Smooth muscle cell of the coronary artery (primary cell): ENCODE data around the gene VSNL1. TPM values are rescaled to one million over a fixed set of nuclear protein-coding genes. Genes with fewer than 3 reads are reported as not detected.

Experiments
- total RNA-seq: library from RNA; depleted of rRNA; stranded (reverse); fragments of >200 nt; gene quantifications from 2 replicates; pipeline ENCODE4 v1.2.3, GENCODE V29; 2014; ENCODE audit warnings: low replicate concordance

Gene VSNL1
- total RNA-seq, result 0.23 and 0.47 TPM in 2 replicates

DNA sequence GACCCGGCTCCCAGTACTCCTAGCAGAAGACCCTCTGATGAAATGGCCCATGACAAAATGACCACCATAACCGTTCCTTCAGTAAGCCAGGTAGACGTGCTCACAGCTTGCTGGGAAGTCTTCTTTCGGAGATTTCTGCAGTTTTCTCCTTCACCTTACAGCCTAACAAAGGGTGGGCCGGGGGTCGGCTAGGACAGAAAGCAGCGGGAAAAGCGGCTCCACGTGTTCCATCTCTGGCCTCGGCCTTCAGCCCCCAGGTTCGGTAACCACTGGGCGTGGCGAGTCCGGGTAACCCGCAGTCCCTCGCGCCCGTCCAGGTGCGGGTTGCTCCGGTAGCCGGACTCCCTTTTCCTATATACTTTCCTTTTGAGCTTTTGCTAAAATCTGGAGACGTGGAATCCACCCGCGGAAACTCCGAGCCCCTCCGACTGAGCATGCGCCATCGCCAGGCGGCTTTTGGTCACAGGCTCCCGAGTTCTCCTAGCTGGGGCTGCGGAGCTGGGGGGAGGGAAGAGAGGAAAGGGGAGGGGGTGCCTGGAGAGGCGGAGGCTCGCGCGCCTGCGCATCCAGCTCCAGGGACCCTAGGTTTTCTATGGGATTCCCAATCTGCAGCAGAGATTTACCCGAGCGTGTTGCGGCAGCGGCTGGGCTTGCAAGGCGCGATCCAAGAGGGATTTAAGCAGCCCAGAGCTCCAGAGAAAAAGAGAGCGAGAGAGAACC is at the start of gene VSNL1:
TSS of gene VSNL1 (plus strand) at position 604 of the 720 bp plus-strand sequence. CDS start 51,379 bp downstream, outside the sequence.

GRCh38 chr2:17518212-17519154 is 22.0 kb upstream of the VSNL1 start, which contains the start of gene RAD51AP2:
Gene RAD51AP2, minus strand, starts transcription at chr2:17518440. Its CDS starts 25 bp downstream, at chr2:17518415.

Other genes starting within 250 kb of the VSNL1 start
- under 0.01 TPM in 1 of 2 replicates, not detected in the other for gene RAD51AP2, start 22.3 kb upstream of the VSNL1 start, total RNA-seq
- 10.9 and 28.7 TPM in 2 replicates for gene SMC6, start 213.1 kb downstream of the VSNL1 start, total RNA-seq
- gene GEN1, start 213.4 kb downstream of the VSNL1 start, total RNA-seq, result 2.8 and 5.6 TPM in 2 replicates